GM21390 (cell line): ENCODE results near the gene INSL3.
"Not testable (repeated sequence)": the region's sequence is repeated elsewhere in the genome, so short reads cannot be mapped to it uniquely, and the experiment has no call there.

Source experiments
- ATAC-seq: cut with Tn5 transposase; IDR thresholded peaks from one replicate; pipeline ENCODE4 v1.9.1; 2021; ENCODE audit not compliant: unreplicated experiment

Gene INSL3

GRCh38 chr19:17817668-17818363 lies 3.5 kb downstream of the INSL3 start:
- ATAC-seq, result no peak

DNA sequence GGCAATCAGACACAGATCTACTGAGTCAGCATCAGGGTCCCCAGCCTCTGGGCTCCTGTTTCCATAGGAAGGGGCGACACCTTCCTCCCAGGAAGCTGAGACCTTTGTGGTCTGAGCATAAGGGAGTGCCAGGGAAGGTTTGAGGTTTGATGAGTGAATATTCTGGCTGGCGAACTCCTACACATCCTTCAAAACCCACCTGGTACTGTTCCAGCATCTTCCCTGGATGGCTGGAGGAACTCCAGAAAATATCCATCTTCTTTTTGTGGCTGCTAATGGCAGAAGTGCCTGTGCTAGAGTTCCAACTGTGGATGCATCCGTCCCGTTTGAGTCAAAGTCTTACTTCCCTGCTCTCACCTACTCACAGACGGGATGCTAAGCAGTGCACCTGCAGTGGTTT lies 9.2 kb downstream of the INSL3 start:
- no peak for ATAC-seq

DNA sequence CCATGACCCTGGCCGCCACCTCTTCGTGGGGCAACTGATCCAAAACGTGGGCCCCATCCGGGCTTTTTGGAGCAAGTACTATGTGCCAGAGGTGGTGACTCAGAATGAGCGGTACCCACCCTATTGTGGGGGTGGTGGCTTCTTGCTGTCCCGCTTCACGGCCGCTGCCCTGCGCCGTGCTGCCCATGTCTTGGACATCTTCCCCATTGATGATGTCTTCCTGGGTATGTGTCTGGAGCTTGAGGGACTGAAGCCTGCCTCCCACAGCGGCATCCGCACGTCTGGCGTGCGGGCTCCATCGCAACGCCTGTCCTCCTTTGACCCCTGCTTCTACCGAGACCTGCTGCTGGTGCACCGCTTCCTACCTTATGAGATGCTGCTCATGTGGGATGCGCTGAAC lies 9.6 kb downstream of the INSL3 start:
- ATAC-seq, result no peak

DNA sequence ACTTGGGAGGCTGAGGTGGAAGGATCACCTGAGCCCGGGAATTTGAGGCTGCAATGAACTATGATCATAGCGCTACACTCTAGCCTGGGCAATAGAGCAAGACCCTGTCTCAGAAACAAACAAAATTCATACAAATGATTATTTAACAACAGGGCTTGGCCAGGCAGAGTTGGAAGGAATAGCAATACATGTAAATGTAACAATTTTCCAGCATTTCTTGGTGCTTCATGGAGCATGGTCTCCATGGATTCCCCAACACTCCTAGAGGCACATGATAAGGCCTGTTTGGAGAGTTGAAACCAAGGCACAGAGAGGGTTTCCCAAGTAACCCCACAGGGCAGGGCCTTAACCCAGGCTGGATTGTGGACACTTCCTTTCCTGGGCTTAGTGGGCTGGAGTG lies 10.2 kb downstream of the INSL3 start:
- ATAC-seq, result no peak

- no peak for ATAC-seq
Measured at GRCh38 chr19:17807731-17808316, 13.5 kb downstream of the INSL3 start.

- no peak for ATAC-seq
Measured at GRCh38 chr19:17806945-17807344, 14.4 kb downstream of the INSL3 start.

DNA sequence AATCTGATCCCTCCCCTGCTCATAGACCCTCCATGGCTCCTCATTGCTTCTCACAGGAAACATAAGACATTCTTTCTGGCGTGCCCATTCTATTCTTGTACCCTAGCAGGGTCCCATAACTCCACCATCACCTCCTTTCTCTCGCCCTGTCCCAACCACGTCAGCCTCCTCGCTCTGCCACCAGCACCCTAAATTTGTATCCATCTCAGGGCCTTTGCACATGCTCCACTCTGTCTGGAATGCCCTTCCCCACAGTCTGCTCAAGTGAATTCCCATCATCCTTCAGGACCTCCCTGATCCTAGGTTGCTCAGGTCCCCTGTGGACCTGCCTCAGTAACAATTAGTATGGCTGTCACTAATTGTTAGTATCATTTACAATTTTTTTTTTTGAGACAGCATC lies 15.9 kb downstream of the INSL3 start:
- ATAC-seq, result no peak

GRCh38 chr19:17803264-17803896 lies 17.9 kb downstream of the INSL3 start:
- no peak for ATAC-seq

GRCh38 chr19:17802137-17802858 lies 19.0 kb downstream of the INSL3 start:
- no peak for ATAC-seq

DNA sequence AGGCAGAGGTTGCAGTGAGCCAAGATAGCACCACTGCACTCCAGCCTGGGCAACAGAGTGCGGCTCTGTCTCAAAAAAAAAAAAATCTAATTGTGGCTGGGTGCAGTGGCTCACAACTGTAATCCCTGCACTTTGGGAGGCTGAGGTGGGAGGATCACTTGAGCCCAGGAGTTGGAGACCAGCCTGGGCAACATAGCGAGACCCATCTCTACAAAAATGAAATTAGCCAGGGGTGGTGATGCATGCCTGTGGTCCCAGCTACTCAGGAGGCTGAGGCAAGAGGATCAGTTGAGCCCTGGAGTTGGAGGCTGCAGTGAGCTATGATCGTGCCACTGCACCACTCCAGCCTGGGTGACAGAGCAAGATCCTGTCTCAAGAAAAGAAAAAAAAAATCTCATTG lies 22.7 kb downstream of the INSL3 start:
- ATAC-seq, result not testable (repeated sequence)

DNA sequence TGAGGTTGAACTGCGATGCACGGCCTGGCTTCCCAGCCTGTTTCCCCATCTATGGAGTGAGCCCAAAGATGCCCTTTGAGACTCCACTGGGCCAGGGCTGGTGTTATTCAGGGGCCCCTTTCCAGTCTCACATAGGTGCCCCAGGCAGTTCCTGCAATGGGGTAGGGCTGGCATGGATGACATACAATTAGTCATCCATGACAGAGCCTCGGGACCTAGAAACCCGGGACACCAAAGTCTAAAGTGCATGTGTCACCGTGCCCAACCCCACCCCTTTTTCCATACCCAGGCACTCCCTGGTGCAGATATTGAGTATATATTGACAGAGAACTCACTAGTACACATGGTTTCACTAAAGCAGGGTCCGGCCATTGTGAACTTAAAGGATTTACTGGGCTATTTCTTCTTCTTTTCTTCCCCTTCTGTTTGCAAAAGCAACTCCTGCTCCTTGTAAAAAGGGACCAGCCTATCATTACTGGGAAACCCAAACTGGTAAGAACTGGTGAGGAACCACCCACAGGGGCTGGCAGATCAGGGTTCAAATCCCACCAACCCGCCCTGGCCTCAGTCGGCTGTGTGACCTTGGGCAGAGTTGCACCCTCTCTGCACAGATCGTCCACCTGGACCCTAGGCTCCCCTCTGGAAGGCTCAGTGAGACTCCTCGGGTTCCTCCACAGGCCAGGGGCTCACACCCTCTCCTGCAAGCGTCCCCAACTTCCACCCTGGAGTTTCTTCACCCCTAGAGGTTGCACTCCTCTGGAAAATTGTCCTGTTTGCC lies 23.7 kb downstream of the INSL3 start:
- no peak for ATAC-seq

DNA sequence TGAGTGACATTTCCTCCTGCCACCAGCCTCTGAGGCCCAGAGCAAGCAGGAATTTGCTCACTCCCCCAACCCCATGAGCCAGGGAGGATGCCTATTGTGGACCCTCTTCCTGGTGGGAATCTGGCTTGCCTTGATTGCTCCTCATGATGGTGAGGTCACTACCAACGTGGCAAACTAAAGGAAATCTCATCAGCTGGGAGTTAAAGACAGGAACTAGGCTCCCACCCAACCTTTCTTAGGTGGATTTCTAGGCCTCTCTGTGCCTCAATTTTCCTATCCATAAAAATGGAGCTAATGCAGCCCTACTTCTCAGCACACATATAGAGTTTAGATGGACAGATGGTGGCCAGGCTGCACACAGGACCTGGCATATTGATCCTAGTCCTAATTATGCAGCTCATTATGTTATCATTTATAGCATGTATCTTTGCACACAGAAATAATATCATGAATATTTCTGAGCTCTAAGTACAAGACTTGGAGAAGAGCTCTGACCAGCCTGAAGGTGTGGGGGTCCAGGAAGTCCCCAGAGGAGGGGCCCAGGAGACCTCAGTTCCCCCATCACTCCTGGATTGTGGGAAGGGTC lies 24.4 kb downstream of the INSL3 start:
- no peak for ATAC-seq

DNA sequence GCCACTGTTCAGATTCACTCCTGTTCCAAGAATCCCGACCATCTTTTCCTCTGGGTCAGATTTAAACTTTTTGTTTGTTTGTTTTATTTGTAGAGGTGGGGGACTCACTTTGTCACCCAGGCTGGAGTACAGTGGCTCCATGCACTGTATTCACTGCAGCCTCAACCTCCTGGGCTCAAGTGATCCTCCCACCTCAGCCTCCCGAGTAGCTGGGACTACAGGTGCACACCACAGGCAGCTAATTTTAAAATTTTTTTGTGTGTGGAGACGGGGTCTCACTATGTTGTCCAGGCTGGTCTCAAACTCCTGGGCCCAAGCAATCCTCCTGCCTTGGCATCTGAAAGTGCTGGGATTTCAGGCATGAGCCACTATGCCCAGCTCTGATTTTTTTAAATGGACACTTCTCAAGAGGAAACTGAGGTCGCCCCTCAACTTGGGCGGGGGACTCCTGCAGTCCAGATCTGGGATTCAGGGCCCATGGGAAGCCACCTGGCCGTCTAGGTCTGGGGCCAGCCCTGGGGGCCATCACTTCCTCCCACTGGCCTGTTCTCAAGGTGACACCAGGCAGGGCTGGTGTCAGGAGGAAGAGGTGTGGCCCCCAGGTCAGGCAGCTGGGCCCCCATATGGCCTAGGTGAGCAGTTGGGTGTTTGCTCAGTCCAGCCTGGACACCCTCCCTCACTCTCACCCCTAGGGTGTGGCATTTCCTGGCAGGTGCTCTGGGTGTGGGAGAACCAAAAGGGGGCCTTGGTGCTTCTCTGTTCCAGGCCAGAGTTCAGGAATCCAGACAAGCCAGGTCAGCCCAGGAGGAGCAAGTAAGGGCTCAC lies 25.1 kb downstream of the INSL3 start:
- no peak for ATAC-seq

DNA sequence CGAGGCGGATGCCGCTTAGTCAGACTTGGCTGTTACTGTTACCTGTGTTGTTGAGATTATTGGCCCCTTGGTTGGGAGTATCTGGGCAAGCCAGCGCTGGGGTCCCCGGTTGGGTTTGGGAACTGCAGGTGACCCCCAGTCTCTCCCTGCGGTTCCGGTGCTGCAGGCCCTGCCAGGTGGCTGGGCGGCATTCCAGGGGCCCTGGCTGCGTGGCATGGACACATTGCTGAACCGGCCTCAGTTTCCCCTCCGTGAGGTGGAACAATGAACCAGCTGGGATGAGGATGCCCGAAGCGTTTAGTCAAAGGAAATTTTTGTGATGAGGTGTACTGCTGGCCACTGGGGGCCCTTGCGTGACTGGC lies 25.8 kb downstream of the INSL3 start:
- no peak for ATAC-seq

DNA sequence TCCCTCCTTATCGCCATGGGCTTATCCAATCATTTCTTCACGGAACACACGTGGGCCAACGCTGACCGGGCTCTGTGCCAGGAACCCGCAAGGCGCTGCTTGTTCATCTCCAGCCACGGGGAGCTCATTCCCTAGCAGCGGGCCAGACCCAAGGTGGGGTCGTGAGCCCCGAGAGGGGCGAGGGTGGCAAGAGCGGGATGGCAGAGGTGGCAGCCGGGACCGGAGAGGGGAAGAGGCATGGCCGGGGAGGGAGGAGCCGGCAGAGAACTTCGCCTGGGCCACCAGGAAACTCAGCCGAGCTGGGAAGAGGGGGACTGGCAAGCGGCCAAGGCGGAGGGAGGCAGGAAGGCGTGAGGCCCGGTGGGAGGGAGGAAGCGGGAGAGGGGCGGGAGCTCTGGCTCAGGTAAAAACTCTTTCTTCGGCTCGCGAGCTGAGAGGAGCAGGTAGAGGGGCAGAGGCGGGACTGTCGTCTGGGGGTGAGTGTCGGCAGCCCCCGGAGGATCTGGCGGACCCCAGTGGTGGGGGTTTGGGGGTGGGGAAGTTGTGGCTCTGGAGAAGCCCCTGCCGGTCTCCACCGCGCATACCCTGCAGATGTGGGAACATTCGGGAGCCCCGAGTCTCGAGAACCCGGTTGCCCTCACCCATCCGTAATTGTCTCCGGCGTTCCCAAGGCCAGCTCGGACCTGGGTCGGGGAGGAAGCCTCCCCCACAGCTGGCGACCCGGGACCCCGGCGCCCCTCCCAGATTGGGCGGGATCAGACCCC lies 26.4 kb downstream of the INSL3 start, which contains the start of gene B3GNT3:
Gene B3GNT3 (plus strand): TSS at position 408 of the 764 bp plus-strand sequence. CDS start 12,670 bp downstream, outside the sequence.
- no peak for ATAC-seq

- no peak for ATAC-seq
Measured at GRCh38 chr19:17794412-17794730, 26.9 kb downstream of the INSL3 start.

- no peak for ATAC-seq
Measured at GRCh38 chr19:17790059-17790780, 31.1 kb downstream of the INSL3 start.

DNA sequence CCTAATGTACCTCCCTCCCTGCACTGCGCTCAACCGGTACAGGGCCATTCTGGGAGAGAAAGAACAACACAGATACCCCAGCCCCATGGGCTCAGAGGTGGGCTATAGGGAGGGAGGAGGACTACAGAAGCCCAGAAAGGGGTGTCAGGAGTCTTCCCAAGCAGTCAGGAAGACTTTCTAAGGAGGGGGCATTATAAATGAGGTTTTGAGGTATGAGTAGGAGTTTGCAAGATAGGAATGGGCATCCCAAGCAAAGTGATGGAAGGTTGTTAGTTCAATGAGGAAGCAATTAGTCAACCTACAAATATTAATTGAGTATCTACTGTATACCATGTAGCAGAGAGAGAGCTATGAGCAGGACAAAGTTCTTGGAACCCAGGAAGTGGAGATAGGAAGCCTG lies 32.7 kb downstream of the INSL3 start:
- ATAC-seq, result no peak
